B cell (primary cell): ENCODE data around the gene AHRR. TPM values are rescaled to one million over a fixed set of nuclear protein-coding genes. Genes with fewer than 3 reads are reported as not detected.

Experiments
- ATAC-seq: fragments of 200-7000 bp; cut with Tn5 transposase; one replicate; pipeline ENCODE4 v1.10.0; 2021; ENCODE audit warnings: low read depth, mild to moderate bottlenecking, moderate number of reproducible peaks, moderate library complexity
- CTCF ChIA-PET: fragments of 350-600 bp; sonication (Branson Sonifier 250); formaldehyde crosslinking; loops from one replicate; lab custom pipeline; 2021; ENCODE audit warnings: antibody characterized with exemption, inconsistent platforms; lab: Charles Lee
- POLR2A ChIA-PET: fragments of 350-600 bp; sonication (Branson Sonifier 250); formaldehyde crosslinking; loops from one replicate; lab custom pipeline; 2021; ENCODE audit warnings: antibody characterized with exemption; lab: Charles Lee
- DNase-seq: peaks from one replicate; pipeline ENCODE4 v3.0.0; 2013
- H2AFZ ChIP-seq: 2 replicates; pipeline ENCODE4 v1.6.1; 2012; ENCODE audit warnings: mild to moderate bottlenecking, low read depth, low read length; ENCODE audit not compliant: insufficient read depth, poor library complexity, severe bottlenecking
- H3K27ac ChIP-seq, 2 donors: 1 replicate in 1 of 2; 2 replicates in 1 of 2; pipeline ENCODE4 v1.5.1; 2012 to 2013; ENCODE audit warnings: low read length in 2 of 2, mild to moderate bottlenecking in 2 of 2, moderate library complexity in 1 of 2
- H3K27me3 ChIP-seq, 4 experiments: fragments of 200-600 bp in 1 of 4; sonication (generic) in 1 of 4; replicated peaks in 1 of 4; 1 replicate in 2 of 4; 2 replicates in 2 of 4; pipeline versions ENCODE4 v1.6.1 to v1.7.0; 2013 to 2016; ENCODE audit warnings: low read length in 3 of 4, mild to moderate bottlenecking in 2 of 4, mixed read lengths in 1 of 4, moderate library complexity in 1 of 4; ENCODE audit not compliant: insufficient read depth in 4 of 4, control insufficient read depth in 3 of 4; ENCODE audit errors: control extremely low read depth in 1 of 4
- H3K36me3 ChIP-seq, 2 experiments: replicated peaks in 1 of 2; 1 replicate in 1 of 2; 2 replicates in 1 of 2; pipeline versions ENCODE4 v1.6.1 to v1.7.1; 2013; ENCODE audit warnings: low read length in 1 of 2; ENCODE audit not compliant: insufficient read depth in 2 of 2, control insufficient read depth in 1 of 2; ENCODE audit errors: control extremely low read depth in 1 of 2, extremely low read depth in 1 of 2
- H3K4me1 ChIP-seq, 2 donors: fragments of 200-600 bp in 1 of 2; sonication (generic) in 1 of 2; 1 replicate in 1 of 2; 2 replicates in 1 of 2; pipeline versions ENCODE4 v1.5.1 to v1.6.1; 2013 to 2017; ENCODE audit warnings: low read length in 2 of 2; ENCODE audit not compliant: control insufficient read depth in 2 of 2, insufficient read depth in 2 of 2
- H3K4me2 ChIP-seq: replicated peaks from 2 replicates; pipeline ENCODE3; 2012; ENCODE audit warnings: mild to moderate bottlenecking, low read depth, low read length; ENCODE audit not compliant: poor library complexity, severe bottlenecking
- H3K4me3 ChIP-seq, 5 experiments: fragments of 200-600 bp in 1 of 5; sonication (generic) in 1 of 5; 1 replicate in 3 of 5; 2 replicates in 2 of 5; pipeline versions ENCODE4 v1.5.1 to v1.7.0; 2011 to 2016; ENCODE audit warnings: low read length in 4 of 5, mild to moderate bottlenecking in 4 of 5, low read depth in 2 of 5, control low read depth in 1 of 5, moderate library complexity in 1 of 5; ENCODE audit not compliant: insufficient read depth in 1 of 5; ENCODE audit errors: control extremely low read depth in 1 of 5, extremely low read depth in 1 of 5
- H3K79me2 ChIP-seq: fragments of 200-600 bp; sonication (generic); one replicate; pipeline ENCODE4 v1.6.0; 2016; ENCODE audit warnings: low read length; ENCODE audit not compliant: control insufficient read depth, insufficient read depth
- H3K9ac ChIP-seq: fragments of 200-600 bp; sonication (generic); 2 replicates; pipeline ENCODE4 v1.6.1; 2017; ENCODE audit warnings: mild to moderate bottlenecking, low read length, moderate library complexity
- H3K9me3 ChIP-seq, 3 donors: one replicate each; pipeline versions ENCODE4 v1.6.1 to v1.7.1; 2013; ENCODE audit warnings: low read length in 2 of 3; ENCODE audit not compliant: control insufficient read depth in 2 of 3, insufficient read depth in 1 of 3; ENCODE audit errors: control extremely low read depth in 1 of 3
- H4K20me1 ChIP-seq: 2 replicates; pipeline ENCODE4 v1.6.0; 2012; ENCODE audit warnings: mild to moderate bottlenecking, low read length; ENCODE audit not compliant: insufficient read depth, control insufficient read depth, poor library complexity, severe bottlenecking
- H3K27ac Mint-ChIP-seq: one replicate; pipeline ENCODE4 v1.8.0; 2021; ENCODE audit warnings: mixed read lengths
- H3K27me3 Mint-ChIP-seq: one replicate; pipeline ENCODE4 v1.8.0; 2021; ENCODE audit warnings: mixed read lengths
- H3K4me1 Mint-ChIP-seq: one replicate; pipeline ENCODE4 v1.8.0; 2021; ENCODE audit warnings: mixed read lengths
- H3K4me3 Mint-ChIP-seq: one replicate; pipeline ENCODE4 v1.8.0; 2021; ENCODE audit warnings: mixed read lengths
- H3K9me3 Mint-ChIP-seq: one replicate; pipeline ENCODE4 v1.8.0; 2022; ENCODE audit warnings: mixed read lengths; ENCODE audit not compliant: insufficient read depth
- CTCF ChIP-seq: fragments of 200-600 bp; IDR thresholded peaks from one replicate; pipeline ENCODE4 v1.8.0; 2022; ENCODE audit warnings: antibody characterized with exemption, mild to moderate bottlenecking
- EZH2 ChIP-seq: IDR thresholded peaks from 2 replicates; pipeline ENCODE4 v1.6.1; 2012; ENCODE audit warnings: borderline replicate concordance, low read depth, mild to moderate bottlenecking, moderate library complexity, low read length; ENCODE audit not compliant: insufficient read depth, poor library complexity, severe bottlenecking
- WGBS: methylation state at CpG from one replicate; pipeline ENCODE4 v1.1.5; 2013; ENCODE audit warnings: missing lambda C conversion rate; ENCODE audit not compliant: insufficient coverage; 5-methylcytosine and 5-hydroxymethylcytosine counted together
- intact Hi-C: fragments of 100-400 bp; cut with micrococcal nuclease; formaldehyde crosslinking; loops from one replicate; pipeline ENCODE4 v1.10.0; 2022
- polyA plus RNA-seq: library from polyadenylated mRNA; depleted of rRNA; stranded (reverse); fragments of >200 nt; gene quantifications from 2 replicates; pipeline ENCODE4 v1.2.3, GENCODE V29; 2012
- total RNA-seq, 2 donors: library from RNA; stranded (reverse); fragments of 120-200 nt in 1 of 2; gene quantifications; 1 replicate in 1 of 2; 2 replicates in 1 of 2; pipeline versions ENCODE4 v1.2.3 to v1.2.4, GENCODE V29; 2013 to 2022

AHRR gene
- total and polyA plus RNA-seq, 2 donors (not counting 1 experiment from before 2014, with no cell fraction given) = 0.13 to 1.7 TPM

GRCh38 chr5:334903-335739, 13.6 kb downstream of the AHRR start:
- Mint-ChIP-seq H3K4me3 (no peak overlapping the region), H3K27me3 (peaks cover 34% of the 10 kb centered on the region), H3K4me1 (no peaks in the 10 kb centered on the region), H3K27ac (no peak overlapping the region), H3K9me3 (no peaks in the 10 kb centered on the region)
- peaks cover 0 to 2% (median 0%) of the 10 kb centered on the region in 4 experiments for H3K27me3 ChIP-seq
- H3K4me3 ChIP-seq = no peak overlapping the region
- TF ChIP-seq EZH2 (no peak), CTCF (no peak)
- H3K79me2 ChIP-seq = no peaks in the 10 kb centered on the region
- H3K9me3 ChIP-seq = no peaks in the 10 kb centered on the region
- no peak for ATAC-seq
- no peaks in the 10 kb centered on the region for H4K20me1 ChIP-seq
- H3K9ac ChIP-seq = no peak overlapping the region
- intact Hi-C loops = no loop called here
- H2AFZ ChIP-seq = no peak overlapping the region
- no peaks in the 10 kb centered on the region for H3K36me3 ChIP-seq
- WGBS = 80% methylated on average over 4 of the region's 5 CpGs
- ChIA-PET CTCF (no interaction called here), POLR2A (no interaction called here)
- no peak overlapping the region for H3K4me2 ChIP-seq
- no peak for DNase-seq
- no peaks in the 10 kb centered on the region for H3K4me1 ChIP-seq
- no peak overlapping the region for H3K27ac ChIP-seq

- no peaks in the 10 kb centered on the region for H3K4me1 Mint-ChIP-seq
- no peak for TF ChIP-seq EZH2
- no peak for TF ChIP-seq CTCF
Measured at GRCh38 chr5:335740-336038, 14.2 kb downstream of the AHRR start.

More at GRCh38 chr5:335740-336038, 14.2 kb downstream of the AHRR start:
- Mint-ChIP-seq H3K4me3 (no peak overlapping the region), H3K9me3 (no peaks in the 10 kb centered on the region), H3K27me3 (peaks cover 34% of the 10 kb centered on the region), H3K27ac (no peak overlapping the region)
- Histone ChIP-seq H3K4me1 (no peaks in the 10 kb centered on the region), H4K20me1 (no peaks in the 10 kb centered on the region), H3K36me3 (no peaks in the 10 kb centered on the region), H3K4me3 (no peak overlapping the region), H3K9ac (no peak overlapping the region), H2AFZ (no peak overlapping the region), H3K79me2 (no peaks in the 10 kb centered on the region), H3K4me2 (no peak overlapping the region), H3K27ac (no peak overlapping the region), H3K9me3 (no peaks in the 10 kb centered on the region), H3K27me3 (peaks cover 0 to 2% (median 0%) of the 10 kb centered on the region in 4 experiments)
- intact Hi-C loops = no loop called here
- no peak for DNase-seq
- POLR2A ChIA-PET = no interaction called here
- WGBS = 100% methylated on average over 2 of the region's 3 CpGs
- CTCF ChIA-PET = no interaction called here
- no peak for ATAC-seq
